HG02571 (cell line): ENCODE results near the gene CASS4.
"Not testable (repeated sequence)": the region's sequence is repeated elsewhere in the genome, so short reads cannot be mapped to it uniquely, and the experiment has no call there.

ENCODE experiments used
- ATAC-seq: cut with Tn5 transposase; IDR thresholded peaks from one replicate; pipeline ENCODE4 v1.9.1; 2021; ENCODE audit warnings: mild to moderate bottlenecking, moderate library complexity; ENCODE audit not compliant: unreplicated experiment

The CASS4 gene

GRCh38 chr20:56411759-56412472 lies at the start of gene CASS4:
Gene CASS4, plus strand, starts transcription at chr20:56412260. Its CDS starts 199 bp downstream, at chr20:56412459.
- ATAC-seq = no peak

DNA sequence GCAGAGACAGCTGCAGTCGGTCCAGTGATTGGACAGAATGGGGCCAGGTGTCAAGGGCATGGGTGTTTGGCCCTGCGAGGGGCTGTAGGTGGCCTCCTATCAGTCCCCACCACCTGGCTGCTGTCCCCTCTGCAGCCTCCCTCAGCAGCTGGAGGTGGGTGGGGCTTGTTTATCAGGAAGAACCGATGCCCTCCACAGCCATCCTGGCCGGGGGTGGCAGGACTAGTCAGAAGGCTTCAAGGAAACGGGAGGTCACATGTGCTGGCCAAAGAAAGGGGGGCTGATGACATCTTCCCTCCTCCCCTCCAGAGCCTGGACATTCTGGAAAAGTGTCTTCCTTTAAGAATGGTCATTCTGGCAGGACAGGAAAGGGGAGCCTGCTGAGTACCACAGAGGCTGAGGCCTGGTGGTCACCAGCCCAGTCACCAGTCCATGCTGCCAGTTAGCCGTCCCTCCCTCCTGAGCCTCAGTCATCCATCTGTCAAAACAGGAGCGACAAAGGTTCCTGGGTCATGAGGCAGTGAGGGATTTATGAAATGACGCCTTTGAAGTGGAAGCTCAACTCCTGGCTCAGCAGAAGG lies 49.1 kb upstream of the CASS4 start:
- no peak for ATAC-seq

- no peak for ATAC-seq
Observed at GRCh38 chr20:56363491-56363890, 48.6 kb upstream of the CASS4 start.

DNA sequence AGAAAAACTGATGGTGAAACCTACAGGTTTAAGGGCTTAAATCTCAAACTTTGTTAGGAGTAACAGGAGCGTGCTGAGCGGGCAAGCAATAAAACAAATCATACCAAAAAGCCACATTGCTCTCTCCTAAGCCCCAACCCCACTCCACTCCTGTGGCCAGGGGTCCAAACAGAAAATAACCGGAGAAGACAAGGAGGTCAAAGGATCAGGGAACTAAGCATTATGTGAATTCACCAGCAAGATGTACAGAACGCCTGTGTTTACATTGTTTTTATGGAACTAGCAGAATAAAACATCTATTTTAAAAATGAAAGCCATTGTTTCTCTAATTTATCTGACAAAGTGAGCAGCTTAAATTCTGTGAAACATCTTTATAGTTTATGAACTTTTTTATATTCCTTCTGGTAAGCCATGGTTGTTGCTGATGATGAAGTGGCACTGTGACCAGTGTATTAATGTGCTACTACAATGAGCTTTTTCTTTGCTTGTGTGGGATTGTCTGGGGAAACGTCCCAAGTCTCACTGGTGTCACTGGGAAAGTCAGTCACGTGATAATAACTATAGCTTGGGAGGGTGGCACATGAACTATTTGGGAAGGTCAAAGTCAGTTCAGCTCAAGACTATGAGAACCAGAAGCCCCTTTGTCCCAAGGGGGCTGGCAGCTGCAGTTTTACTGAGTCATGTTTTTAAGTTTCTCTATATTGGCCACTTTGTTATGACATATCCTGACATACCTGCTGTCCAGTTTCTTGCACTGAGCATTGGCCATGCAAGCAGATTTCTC lies 43.5 kb upstream of the CASS4 start:
- ATAC-seq = no peak

GRCh38 chr20:56369179-56369578 lies 42.9 kb upstream of the CASS4 start:
- no peak for ATAC-seq

DNA sequence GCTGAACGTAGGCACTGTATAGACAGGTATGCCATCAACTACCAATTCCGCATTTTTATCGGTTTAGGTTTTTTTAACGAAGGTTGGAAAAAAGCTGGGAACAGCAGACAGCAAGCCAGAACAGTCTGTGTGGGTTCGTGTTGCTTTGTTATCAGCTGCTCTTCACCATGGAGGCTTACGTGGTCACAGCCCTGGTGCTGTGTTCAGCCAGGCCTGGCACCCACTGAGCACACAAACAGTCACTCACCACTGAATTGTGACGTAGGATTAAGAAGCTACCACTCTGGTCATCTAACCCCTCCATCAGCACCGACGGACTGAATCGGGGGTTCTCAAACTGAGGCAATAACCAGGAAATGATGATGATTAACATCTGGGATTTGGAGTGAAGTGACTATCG lies 40.1 kb upstream of the CASS4 start:
- ATAC-seq = no peak

- ATAC-seq = no peak
Observed at GRCh38 chr20:56372850-56373249, 39.2 kb upstream of the CASS4 start.

DNA sequence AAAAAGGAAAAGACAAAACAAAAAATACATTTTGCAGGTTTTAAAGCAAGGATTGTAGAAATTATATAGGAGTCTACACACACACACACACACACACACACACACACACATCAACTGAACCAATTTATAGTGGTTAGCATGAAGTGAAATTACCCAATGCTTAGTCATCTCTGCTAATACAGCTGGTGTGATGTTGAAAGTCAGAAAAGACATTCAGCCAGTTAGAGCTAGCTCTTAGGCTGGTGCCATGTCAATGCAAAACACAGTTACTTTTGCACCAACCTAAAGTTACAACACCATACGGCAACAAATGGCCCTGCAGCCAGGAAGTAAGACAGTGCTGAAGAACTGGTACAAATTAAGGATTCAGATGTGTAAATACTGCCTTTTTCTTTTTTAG lies 38.1 kb upstream of the CASS4 start:
- no peak for ATAC-seq

DNA sequence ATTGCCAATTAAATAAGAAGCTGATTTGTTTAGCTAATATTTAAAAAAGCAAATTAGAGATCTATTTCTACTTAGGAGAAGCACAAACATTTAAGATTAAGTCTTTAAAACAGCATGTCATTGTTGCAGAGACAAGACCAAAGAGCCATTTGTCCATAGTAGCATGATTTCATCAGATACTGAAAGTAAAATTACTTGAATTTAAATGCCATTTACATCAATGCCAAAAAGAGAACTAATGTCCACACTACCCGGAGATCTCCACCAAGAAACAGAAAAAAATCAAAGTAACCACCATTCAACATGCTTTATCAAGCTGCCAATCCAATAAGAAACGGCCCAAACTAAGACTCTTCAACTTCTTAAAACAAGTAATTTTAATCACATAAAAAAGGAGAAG lies 35.7 kb upstream of the CASS4 start:
- no peak for ATAC-seq

DNA sequence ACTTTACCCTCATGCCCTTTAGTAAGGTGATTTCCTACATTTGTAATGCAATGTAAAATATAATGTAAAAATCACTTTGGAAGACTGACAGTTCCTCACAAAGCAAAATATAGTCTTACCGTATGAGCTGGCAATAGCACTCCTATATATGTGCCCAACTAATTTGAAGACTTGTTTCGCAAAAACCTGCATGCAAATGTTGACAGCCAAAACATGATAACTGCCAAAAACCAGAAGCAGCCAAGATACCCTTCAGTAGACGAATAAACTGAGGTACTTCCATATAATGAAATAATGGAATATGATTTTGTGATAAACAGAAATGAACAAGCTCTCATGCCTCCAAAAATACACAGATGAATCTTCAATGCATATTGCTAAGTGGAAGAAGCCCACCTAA lies 33.7 kb upstream of the CASS4 start:
- ATAC-seq = no peak

- ATAC-seq = no peak
Observed at GRCh38 chr20:56380375-56380774, 31.7 kb upstream of the CASS4 start.

GRCh38 chr20:56381501-56381900 lies 30.6 kb upstream of the CASS4 start:
- no peak for ATAC-seq

DNA sequence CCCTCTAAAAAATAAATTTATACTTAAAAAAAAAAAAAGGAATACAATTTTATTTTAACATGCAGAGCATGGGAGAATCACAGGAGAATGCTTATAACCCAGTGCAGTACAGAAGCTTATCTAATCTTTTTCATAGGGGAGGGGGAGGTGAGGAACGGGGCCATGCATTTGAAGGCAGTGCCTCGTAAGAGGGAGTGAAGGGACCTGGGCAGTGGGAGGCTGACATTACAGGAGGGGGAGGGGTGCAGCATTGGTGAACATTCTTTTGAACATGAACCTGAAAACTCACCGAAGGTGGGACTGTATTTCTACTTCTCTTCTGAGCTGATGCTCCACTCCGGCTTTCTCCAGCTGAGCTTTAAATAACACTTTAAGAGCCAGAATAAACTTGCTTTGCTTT lies 29.4 kb upstream of the CASS4 start:
- no peak for ATAC-seq

DNA sequence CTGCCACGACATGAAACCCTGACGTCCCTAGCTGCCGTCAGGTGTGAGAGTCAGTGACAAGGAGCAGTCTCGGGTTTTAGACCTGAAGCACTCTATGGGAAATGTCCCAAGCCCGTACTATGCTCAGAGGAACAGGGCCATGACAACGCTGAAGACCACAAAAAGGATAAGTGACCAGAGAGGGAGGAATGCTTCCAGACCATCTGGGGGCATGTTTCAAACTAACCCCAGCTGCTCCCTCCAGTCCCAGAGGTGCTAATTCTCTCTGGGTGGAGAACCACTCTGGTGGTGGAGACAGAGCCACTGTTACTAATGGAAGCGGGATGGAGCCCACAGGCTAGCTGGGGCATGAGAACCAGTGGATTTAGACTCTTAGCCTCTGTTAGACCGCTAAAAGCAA lies 28.7 kb upstream of the CASS4 start:
- ATAC-seq = no peak

DNA sequence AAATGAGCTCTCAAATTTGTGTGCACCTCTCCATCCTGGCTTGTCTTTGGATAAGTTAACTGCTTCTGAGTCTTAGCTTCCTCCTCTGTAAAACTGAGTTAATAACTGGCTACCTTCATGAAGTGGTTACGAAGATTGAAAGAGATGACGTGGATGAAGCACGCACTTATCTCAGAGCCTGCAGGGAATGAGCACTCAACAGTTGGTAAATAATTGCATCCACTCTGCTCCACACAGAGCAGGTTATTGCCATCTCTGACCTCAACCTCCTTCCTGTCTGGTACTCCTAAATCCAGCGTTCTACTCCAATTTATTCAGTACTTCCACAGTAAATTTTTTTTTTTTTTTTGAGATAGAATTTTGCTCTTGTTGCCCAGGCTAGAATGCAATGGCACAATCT lies 26.9 kb upstream of the CASS4 start:
- ATAC-seq = no peak

DNA sequence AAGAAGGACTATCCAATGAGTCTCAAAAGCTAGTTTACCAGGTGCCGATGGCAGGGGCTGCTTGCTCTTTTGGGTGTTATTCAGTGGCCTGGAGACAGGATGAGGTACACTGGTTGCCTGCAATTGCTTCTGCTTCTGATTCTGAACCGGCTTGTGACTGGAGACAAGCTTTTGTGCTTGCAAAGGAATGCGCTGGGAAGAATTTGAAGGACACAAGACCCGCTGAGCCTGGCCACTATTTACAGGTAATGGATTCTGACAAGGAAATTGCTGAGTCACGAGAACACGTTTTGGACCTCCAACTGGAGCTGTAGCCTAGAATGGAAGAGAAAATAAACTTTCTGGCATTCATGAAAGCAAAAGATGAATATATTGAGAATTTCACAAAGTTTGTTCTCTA lies 25.8 kb upstream of the CASS4 start:
- no peak for ATAC-seq

DNA sequence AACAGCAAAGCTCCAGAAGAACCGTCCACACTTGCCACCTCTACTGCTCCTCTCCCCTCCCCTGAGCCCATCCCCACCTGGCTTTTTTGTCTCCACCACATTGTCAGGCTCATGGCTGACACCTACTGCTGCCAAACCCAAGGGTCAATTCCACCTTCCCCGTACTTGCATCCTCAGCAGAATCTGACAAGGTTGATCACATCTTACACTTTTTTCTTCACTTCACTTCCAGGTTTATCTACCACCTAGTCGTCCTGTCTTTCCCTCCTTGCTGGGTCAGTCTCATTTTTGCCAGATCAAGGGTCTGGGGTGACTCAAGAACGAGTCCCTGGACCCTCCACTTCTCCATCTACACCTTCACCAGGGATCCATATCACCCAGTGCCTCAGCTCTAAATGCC lies 23.2 kb upstream of the CASS4 start:
- ATAC-seq = no peak

- no peak for ATAC-seq
Observed at GRCh38 chr20:56389807-56390206, 22.3 kb upstream of the CASS4 start.

GRCh38 chr20:56390396-56390795 lies 21.7 kb upstream of the CASS4 start:
- ATAC-seq = not testable (repeated sequence)

- ATAC-seq = no peak
Observed at GRCh38 chr20:56391037-56391436, 21.0 kb upstream of the CASS4 start.

DNA sequence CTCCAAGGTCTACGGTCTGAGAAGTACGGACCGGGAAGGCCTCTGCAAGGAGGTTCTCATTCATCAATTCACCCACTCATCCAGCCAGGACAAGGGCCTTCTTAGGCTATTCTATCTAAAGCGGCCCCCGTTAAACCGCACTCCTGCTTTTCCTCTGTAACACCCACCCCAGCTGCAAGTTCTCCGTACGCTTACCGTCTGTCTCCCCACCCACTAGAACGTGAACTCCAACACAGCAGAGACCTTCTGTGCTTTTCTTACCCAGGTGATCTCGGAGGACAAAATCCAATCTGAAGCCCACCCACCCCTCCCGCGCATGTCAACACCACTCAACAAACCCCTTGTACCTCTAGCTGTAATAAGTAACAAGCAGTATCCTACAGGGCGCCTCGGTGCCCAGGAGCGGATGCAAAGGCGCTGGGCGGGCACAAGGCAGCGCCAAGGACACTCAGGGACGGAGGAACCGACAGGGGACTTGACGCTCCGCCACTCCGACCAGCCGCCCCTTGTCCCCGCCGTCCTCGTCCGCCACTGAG lies 20.4 kb upstream of the CASS4 start:
- ATAC-seq = peak; percentile 27
